HG03558 (cell line): ENCODE data around the gene CCDC171.
"Not testable (repeated sequence)": the region's sequence is repeated elsewhere in the genome, so short reads cannot be mapped to it uniquely, and the experiment has no call there.

ENCODE experiments used
- ATAC-seq: cut with Tn5 transposase; IDR thresholded peaks from one replicate; pipeline ENCODE4 v1.9.1; 2021; ENCODE audit warnings: moderate number of reproducible peaks; ENCODE audit not compliant: unreplicated experiment; ENCODE audit errors: extremely low read depth

The CCDC171 gene

GRCh38 chr9:15741015-15741414 lies 188.2 kb downstream of the CCDC171 start:
- ATAC-seq = no peak

- ATAC-seq = peak; percentile 81
Observed at GRCh38 chr9:15743512-15743911, 190.7 kb downstream of the CCDC171 start.

GRCh38 chr9:15744196-15744595 lies 191.4 kb downstream of the CCDC171 start:
- no peak for ATAC-seq

- ATAC-seq = no peak
Observed at GRCh38 chr9:15746905-15747304, 194.1 kb downstream of the CCDC171 start.

GRCh38 chr9:15755660-15756059 lies 202.8 kb downstream of the CCDC171 start:
- ATAC-seq = no peak

GRCh38 chr9:15761551-15761950 lies 208.7 kb downstream of the CCDC171 start:
- ATAC-seq = no peak

- ATAC-seq = no peak
Observed at GRCh38 chr9:15763371-15763770, 210.5 kb downstream of the CCDC171 start.

GRCh38 chr9:15764131-15764530 lies 211.3 kb downstream of the CCDC171 start:
- no peak for ATAC-seq

- ATAC-seq = no peak
Observed at GRCh38 chr9:15769547-15769946, 216.7 kb downstream of the CCDC171 start.

GRCh38 chr9:15778861-15779260 lies 226.0 kb downstream of the CCDC171 start:
- no peak for ATAC-seq

GRCh38 chr9:15782106-15782505 lies 229.3 kb downstream of the CCDC171 start:
- no peak for ATAC-seq

- no peak for ATAC-seq
Observed at GRCh38 chr9:15785584-15785983, 232.7 kb downstream of the CCDC171 start.

GRCh38 chr9:15786616-15787015 lies 233.8 kb downstream of the CCDC171 start:
- ATAC-seq = no peak

GRCh38 chr9:15810219-15810899 lies 257.5 kb downstream of the CCDC171 start:
- ATAC-seq = not testable (repeated sequence)

GRCh38 chr9:15813076-15813475 lies 260.2 kb downstream of the CCDC171 start:
- ATAC-seq = no peak

- ATAC-seq = no peak
Observed at GRCh38 chr9:15824310-15824709, 271.5 kb downstream of the CCDC171 start.

- no peak for ATAC-seq
Observed at GRCh38 chr9:15831384-15831783, 278.5 kb downstream of the CCDC171 start.

- no peak for ATAC-seq
Observed at GRCh38 chr9:15834541-15834940, 281.7 kb downstream of the CCDC171 start.

GRCh38 chr9:15837079-15837679 lies 284.3 kb downstream of the CCDC171 start:
- ATAC-seq = peak; percentile 87

GRCh38 chr9:15842051-15842450 lies 289.2 kb downstream of the CCDC171 start:
- ATAC-seq = no peak

GRCh38 chr9:15843316-15843715 lies 290.5 kb downstream of the CCDC171 start:
- no peak for ATAC-seq

GRCh38 chr9:15843931-15844330 lies 291.1 kb downstream of the CCDC171 start:
- no peak for ATAC-seq
